ENCODE data around the gene GIMAP5. TPM values are rescaled to one million over a fixed set of nuclear protein-coding genes. Genes with fewer than 3 reads are reported as not detected.

GIMAP5 gene
- total RNA-seq, 1 donor from 2014 or later, result 31.9 TPM

DNA sequence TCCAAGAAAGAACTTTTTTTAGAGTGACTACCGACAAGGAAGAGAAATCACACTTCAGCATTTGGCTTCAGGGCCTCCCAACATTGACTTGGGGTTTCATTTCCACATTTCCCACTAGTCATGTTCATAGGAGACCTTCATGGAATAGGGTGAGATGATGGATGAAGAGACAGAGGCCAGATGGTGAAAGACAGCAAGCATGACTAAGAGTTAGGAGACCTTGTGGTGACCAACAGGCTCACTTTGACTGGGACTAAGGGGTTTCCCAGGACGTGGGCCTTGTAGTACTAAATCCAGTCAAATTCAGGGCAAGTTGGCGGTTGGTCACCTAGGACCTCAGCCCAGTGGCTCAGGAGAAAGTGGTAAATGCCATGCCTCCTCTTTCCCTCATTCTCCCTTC lies 3.0 kb upstream of the GIMAP5 start:
- Histone ChIP-seq H3K27ac (no peak overlapping the region), H3K9me3 (no peaks in the 10 kb centered on the region), H3K36me3 (no peaks in the 10 kb centered on the region), H3K4me3 (no peak overlapping the region), H3K27me3 (ENCODE audit: low read depth) (no peaks in the 10 kb centered on the region), H3K4me1 (peaks cover 6% of the 10 kb centered on the region)
- ATAC-seq (no peak), DNase-seq (no peak)
- intact Hi-C loops (cut with DNase I), result no loop called here
- TF ChIP-seq, protein P1, sequence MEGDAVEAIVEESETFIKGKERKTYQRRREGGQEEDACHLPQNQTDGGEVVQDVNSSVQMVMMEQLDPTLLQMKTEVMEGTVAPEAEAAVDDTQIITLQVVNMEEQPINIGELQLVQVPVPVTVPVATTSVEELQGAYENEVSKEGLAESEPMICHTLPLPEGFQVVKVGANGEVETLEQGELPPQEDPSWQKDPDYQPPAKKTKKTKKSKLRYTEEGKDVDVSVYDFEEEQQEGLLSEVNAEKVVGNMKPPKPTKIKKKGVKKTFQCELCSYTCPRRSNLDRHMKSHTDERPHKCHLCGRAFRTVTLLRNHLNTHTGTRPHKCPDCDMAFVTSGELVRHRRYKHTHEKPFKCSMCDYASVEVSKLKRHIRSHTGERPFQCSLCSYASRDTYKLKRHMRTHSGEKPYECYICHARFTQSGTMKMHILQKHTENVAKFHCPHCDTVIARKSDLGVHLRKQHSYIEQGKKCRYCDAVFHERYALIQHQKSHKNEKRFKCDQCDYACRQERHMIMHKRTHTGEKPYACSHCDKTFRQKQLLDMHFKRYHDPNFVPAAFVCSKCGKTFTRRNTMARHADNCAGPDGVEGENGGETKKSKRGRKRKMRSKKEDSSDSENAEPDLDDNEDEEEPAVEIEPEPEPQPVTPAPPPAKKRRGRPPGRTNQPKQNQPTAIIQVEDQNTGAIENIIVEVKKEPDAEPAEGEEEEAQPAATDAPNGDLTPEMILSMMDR (IDR thresholded peaks at IDR 0.05), result no peak

DNA sequence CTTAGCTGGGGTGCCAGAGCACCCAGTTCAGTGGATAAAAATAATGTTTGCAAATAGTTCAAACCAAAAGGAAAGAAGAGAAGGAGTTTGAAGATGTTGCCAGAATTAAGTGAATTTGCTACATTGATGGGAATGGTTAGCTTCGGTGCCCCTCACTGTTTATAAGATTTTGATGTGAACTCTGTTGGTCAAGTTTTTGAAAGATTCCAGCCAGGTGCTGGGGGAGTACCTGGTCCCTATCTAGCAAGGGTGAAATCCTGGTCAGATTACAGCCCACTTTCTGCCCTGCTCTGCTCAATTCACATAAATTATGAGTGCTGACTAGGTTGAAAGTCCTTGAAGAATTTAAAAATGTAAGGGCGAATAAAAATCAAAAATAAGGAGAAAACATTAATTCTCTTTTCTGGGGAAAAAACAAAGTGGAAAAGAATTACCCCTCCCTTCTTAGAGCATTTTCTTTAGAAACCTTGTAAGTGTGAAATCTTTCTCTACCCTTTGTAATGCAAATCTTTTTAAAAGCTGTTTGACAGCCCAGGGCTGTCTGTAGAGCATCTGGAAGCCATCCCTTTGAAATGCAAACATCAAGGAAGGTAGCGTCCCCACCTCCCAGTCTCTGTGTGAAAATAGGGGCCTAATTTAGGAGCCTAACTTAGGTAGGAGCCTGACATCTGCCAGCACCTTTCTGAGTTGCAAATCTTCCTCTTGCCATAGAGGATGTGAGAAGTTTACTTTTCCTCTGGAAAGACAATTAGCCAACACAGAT lies 1.4 kb upstream of the GIMAP5 start:
- peaks cover 3% of the 10 kb centered on the region for H3K36me3 ChIP-seq
- peaks cover 8% of the 10 kb centered on the region for H3K4me1 ChIP-seq
- no peak overlapping the region for H3K27ac ChIP-seq
- no peak for ATAC-seq
- no peaks in the 10 kb centered on the region for H3K9me3 ChIP-seq
- TF ChIP-seq, protein P1 (IDR thresholded peaks at IDR 0.05), result no peak
- H3K27me3 ChIP-seq (ENCODE audit: low read depth), result no peaks in the 10 kb centered on the region
- intact Hi-C loops (cut with DNase I), result no loop called here
- no peak overlapping the region for H3K4me3 ChIP-seq
- no peak for DNase-seq

DNA sequence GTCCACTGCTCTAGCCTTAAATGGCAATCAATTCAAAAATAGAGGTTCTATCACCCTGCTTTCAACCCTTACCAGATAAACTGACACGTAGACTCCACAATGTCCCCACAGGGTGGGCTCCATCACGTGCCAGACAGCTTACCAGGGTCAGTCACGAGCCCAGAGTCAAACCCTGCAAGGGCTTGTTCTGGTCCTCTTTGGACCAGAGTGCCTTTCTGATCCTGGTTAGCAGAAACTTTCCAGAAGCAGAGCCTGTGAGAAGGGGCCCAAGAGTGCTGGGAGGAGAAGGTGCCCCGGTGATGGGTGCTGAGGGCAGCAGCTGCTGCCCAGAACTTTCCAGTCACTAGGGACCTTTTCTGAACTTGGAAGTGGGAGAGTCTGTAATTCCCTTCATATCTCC lies 354 bp upstream of the GIMAP5 start:
- TF ChIP-seq, protein P1 (IDR thresholded peaks at IDR 0.05), result no peak
- H3K27ac ChIP-seq, result peak overlapping the region; percentile 86
- peak overlapping the region; percentile 68 for H3K4me3 ChIP-seq
- peaks cover 14% of the 10 kb centered on the region for H3K36me3 ChIP-seq
- no peaks in the 10 kb centered on the region for H3K27me3 ChIP-seq (ENCODE audit: low read depth)
- H3K4me1 ChIP-seq, result peaks cover 18% of the 10 kb centered on the region
- intact Hi-C loops (cut with DNase I), result no loop called here
- H3K9me3 ChIP-seq, result no peaks in the 10 kb centered on the region
- DNase-seq, result no peak
- ATAC-seq, result peak in 1 of 2 donors; percentile 12

DNA sequence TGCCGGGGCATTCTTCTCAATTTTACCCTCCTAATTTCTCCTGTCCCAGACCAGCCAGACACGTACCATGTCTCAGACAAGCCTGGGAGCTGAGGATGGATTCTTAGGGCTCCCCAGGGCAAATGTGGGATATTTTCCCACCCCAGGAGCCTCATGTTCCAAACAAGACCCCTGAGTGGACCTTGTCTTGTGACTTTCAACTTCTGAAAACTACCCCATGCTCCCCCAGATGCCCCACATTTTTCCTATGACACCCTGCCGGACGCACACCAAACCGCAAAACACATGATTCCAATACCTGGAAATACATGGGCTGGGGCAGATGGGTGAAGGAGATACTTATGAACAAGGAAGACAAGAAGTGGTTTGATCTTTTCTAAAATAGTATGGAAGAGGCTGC lies 874 bp downstream of the GIMAP5 start:
- ATAC-seq, result no peak
- Histone ChIP-seq H3K4me3 (peak overlapping the region; percentile 68), H3K4me1 (peaks cover 28% of the 10 kb centered on the region), H3K27me3 (ENCODE audit: low read depth) (no peaks in the 10 kb centered on the region), H3K9me3 (no peaks in the 10 kb centered on the region), H3K36me3 (peaks cover 26% of the 10 kb centered on the region), H3K27ac (peak overlapping the region; percentile 86)
- DNase-seq, result no peak
- TF ChIP-seq, protein P1 (IDR thresholded peaks at IDR 0.05), result no peak
- intact Hi-C loops (cut with DNase I), result no loop called here

DNA sequence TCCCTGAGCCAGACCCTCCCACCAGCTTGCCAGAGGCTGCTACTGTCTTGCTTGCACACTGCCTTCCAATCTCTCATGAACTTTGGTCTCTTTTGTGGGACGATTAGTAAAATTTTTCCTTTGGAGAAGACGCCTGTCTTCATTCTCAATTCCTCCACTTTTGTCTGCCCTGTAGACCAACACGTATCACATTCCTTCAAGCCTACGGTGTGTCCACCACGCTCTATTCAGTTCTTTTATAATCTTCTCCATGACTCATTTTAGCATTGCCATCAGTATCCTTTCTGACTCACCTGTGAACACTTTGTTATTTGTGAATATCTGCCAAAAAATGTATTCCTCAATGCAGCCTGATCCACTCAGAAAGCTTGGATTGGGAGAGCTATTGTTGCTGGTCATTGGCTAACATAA lies 1.4 kb downstream of the GIMAP5 start:
- H3K4me3 ChIP-seq, result peak overlapping the region; percentile 68
- H3K36me3 ChIP-seq, result peaks cover 31% of the 10 kb centered on the region
- H3K27me3 ChIP-seq (ENCODE audit: low read depth), result no peaks in the 10 kb centered on the region
- no peak for DNase-seq
- TF ChIP-seq, protein P1 (IDR thresholded peaks at IDR 0.05), result no peak
- no peak for ATAC-seq
- intact Hi-C loops (cut with DNase I), result no loop called here
- no peaks in the 10 kb centered on the region for H3K9me3 ChIP-seq
- peaks cover 28% of the 10 kb centered on the region for H3K4me1 ChIP-seq
- peak overlapping the region; percentile 86 for H3K27ac ChIP-seq
